AG09319 (cell line): ENCODE data around the gene DOCK7.

Source experiments
- DNase-seq: peaks from one replicate; pipeline ENCODE4 v3.0.0-alpha.2; 2010; ENCODE audit warnings: low read depth; ENCODE audit errors: extremely low read depth
- CTCF ChIP-seq: IDR thresholded peaks from 2 replicates; pipeline ENCODE4 v1.5.1; 2011; ENCODE audit warnings: low read depth, mild to moderate bottlenecking, inconsistent platforms, low read length, moderate library complexity

DOCK7 gene

GRCh38 chr1:62523860-62524259 lies 164.3 kb downstream of the DOCK7 start:
- TF ChIP-seq CTCF, result no peak
- no peak for DNase-seq

GRCh38 chr1:62516600-62516999 lies 171.6 kb downstream of the DOCK7 start:
- no peak for DNase-seq
- no peak for TF ChIP-seq CTCF

- no peak for TF ChIP-seq CTCF
- DNase-seq, result no peak
These were observed 173.3 kb downstream of the DOCK7 start for GRCh38 chr1:62514746-62515423.

- TF ChIP-seq CTCF, result no peak
- no peak for DNase-seq
These were observed 175.2 kb downstream of the DOCK7 start for GRCh38 chr1:62513013-62513412.

GRCh38 chr1:62509028-62509427 lies 179.2 kb downstream of the DOCK7 start:
- TF ChIP-seq CTCF, result no peak
- DNase-seq, result no peak

- peak; percentile 57 for TF ChIP-seq CTCF
- DNase-seq, result peak; percentile 18
These were observed 179.9 kb downstream of the DOCK7 start for GRCh38 chr1:62508187-62508758.

GRCh38 chr1:62500210-62500609 lies 188.0 kb downstream of the DOCK7 start:
- TF ChIP-seq CTCF, result no peak
- DNase-seq, result no peak
